H1 (cell line): ENCODE measurements around the gene EXOC3L1. TPM values are rescaled to one million over a fixed set of nuclear protein-coding genes. Genes with fewer than 3 reads are reported as not detected.

Experiments
- ATF3 ChIP-seq: IDR thresholded peaks from 2 replicates; pipeline ENCODE4 v1.6.1; 2011; ENCODE audit warnings: low read depth, mild to moderate bottlenecking, low read length; ENCODE audit not compliant: insufficient read depth
- BCL11A ChIP-seq, 2 experiments: IDR thresholded peaks; one replicate each; pipeline ENCODE4 v1.6.1; 2011; ENCODE audit warnings: low read depth in 2 of 2, low read length in 2 of 2, mild to moderate bottlenecking in 2 of 2
- CHD2 ChIP-seq: IDR thresholded peaks from 2 replicates; pipeline ENCODE4 v1.6.1; 2012; ENCODE audit warnings: low read length, improper control_type of control experiment
- EZH2 ChIP-seq: fragments of 200-600 bp; sonication (generic); IDR thresholded peaks from 2 replicates; pipeline ENCODE4 v1.7.1; 2012; ENCODE audit warnings: low read depth, mild to moderate bottlenecking, moderate library complexity, low read length, inconsistent platforms; ENCODE audit not compliant: severe bottlenecking
- NANOG ChIP-seq: IDR thresholded peaks from 2 replicates; pipeline ENCODE4 v1.6.1; 2011; ENCODE audit warnings: low read length, low read depth, mild to moderate bottlenecking, inconsistent platforms; ENCODE audit not compliant: insufficient read depth, poor library complexity, severe bottlenecking
- TAF1 ChIP-seq: IDR thresholded peaks from 2 replicates; pipeline ENCODE4 v1.6.1; 2011; ENCODE audit warnings: mild to moderate bottlenecking, low read depth, low read length
- TCF12 ChIP-seq: IDR thresholded peaks from 2 replicates; pipeline ENCODE4 v1.6.1; 2011; ENCODE audit warnings: low read depth, mild to moderate bottlenecking, low read length
- polyA plus RNA-seq, 7 experiments: library from polyadenylated mRNA; depleted of rRNA in 3 of 7; stranded (reverse) in 5 of 7; unstranded in 2 of 7; fragments of >200 nt in 5 of 7; fragments of 200-250 nt in 2 of 7; gene quantifications; 1 replicate in 5 of 7; 2 replicates in 1 of 7; 4 replicates in 1 of 7; pipeline versions ENCODE4 v1.2.1 to v1.2.3, GENCODE V29; 2011 to 2013; ENCODE audit warnings: missing spikeins in 2 of 7, mixed read lengths in 2 of 7
- total RNA-seq: library from RNA; stranded (reverse); fragmentation: NEBNext Ultra II Directional; extraction: Animal tissue kit (Norgen Biotek cat#: 25700); gene quantifications from 2 replicates; pipeline ENCODE4 v1.2.1, GENCODE V29; 2021

Gene EXOC3L1
- total and polyA plus RNA-seq, 2 of the 8 experiments (the other 6 are each of a cell fraction or from before 2014, with no cell fraction given): 1.3 TPM

GRCh38 chr16:67209565-67209964 lies 19.6 kb upstream of the EXOC3L1 start (continued):
- TF ChIP-seq EZH2 (no peak), TCF12 (no peak), BCL11A (IDR thresholded peaks at IDR 0.05; ENCODE audit: low read depth in 2 of 2, low read length in 2 of 2) (no peak), TAF1 (no peak), CHD2 (no peak), NANOG (no peak), ATF3 (no peak)
